HG03378 (cell line): Measurements from ENCODE around the gene SLC8B1.
A peak's percentile ranks its signal among the peaks of the same experiment; 100 is the strongest.
"Not testable (repeated sequence)": the region's sequence is repeated elsewhere in the genome, so short reads cannot be mapped to it uniquely, and the experiment has no call there.

Experiments used
- ATAC-seq: cut with Tn5 transposase; IDR thresholded peaks from one replicate; pipeline ENCODE4 v1.9.1; 2021; ENCODE audit warnings: mild to moderate bottlenecking, moderate library complexity; ENCODE audit not compliant: unreplicated experiment

Gene SLC8B1

DNA sequence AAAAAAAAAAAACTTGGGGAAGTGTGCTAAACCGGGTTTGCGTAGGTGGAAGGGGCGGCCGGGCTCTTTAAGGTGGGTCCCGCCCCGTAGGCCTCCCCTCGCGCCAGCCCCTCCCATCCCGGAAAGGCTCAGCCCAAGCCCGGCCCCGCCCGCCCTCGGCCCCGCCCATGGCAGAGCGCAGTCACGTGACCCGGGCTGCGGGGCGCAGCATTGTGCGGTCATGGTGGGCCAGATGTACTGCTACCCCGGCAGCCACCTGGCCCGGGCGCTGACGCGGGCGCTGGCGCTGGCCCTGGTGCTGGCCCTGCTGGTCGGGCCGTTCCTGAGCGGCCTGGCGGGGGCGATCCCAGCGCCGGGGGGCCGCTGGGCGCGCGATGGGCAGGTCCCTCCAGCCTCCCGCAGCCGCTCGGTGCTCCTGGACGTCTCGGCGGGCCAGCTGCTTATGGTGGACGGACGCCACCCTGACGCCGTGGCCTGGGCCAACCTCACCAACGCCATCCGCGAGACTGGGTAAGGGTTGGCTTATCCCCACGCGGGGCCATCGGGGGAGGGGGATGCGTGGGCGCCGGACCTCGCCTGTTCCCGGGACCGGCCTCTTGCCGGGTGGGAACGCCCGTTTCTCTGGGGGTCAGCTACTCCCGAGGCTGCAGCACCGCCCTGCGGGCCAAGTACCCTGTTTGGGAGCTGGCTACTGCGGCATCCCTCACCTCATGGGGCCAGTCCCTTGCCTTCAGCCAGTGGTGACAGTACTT lies 23.6 kb upstream of the SLC8B1 start, which contains the start of gene PLBD2:
Gene PLBD2 (plus strand): TSS at position 207 of the 752 bp plus-strand sequence. CDS start 14 bp downstream, at position 221.
- peak; percentile 74 for ATAC-seq

DNA sequence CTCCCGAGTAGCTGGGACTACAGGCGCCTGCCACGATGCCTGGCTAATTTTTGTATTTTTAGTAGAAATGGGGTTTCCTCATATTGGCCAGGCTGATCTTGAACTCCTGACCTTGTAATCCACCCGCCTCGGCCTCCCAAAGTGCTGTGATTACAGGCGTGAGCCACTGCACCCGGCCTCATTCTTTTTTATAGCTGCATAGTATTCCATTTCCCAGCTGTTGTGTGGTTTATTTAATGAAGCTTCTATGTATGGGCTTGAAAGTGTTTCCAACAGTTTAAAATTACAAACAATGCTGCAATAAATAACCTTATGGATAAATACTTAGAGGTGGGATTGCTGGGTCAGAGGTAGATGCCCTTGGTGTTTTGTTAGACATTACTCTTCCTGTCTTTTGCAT lies 19.3 kb upstream of the SLC8B1 start:
- ATAC-seq = not testable (repeated sequence)

DNA sequence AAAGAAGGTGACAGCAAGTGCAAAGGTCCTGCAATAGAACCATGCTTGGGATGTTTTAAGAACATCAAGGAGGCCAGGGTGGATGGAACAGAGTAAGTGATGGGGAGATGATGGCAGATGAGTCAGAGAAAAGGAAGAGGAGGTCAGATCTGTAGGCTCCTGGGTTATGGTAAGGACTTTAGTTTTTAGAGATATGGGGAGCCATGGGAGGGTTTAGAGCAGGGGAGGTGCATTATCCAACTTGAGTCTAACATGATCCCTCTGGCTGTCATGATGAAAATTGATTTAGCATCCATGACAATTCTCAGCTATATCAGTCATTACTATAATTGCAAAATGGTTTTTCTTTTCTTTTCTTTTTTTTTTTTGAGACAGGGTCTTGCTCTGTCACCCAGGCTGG lies 16.2 kb upstream of the SLC8B1 start:
- ATAC-seq = no peak

DNA sequence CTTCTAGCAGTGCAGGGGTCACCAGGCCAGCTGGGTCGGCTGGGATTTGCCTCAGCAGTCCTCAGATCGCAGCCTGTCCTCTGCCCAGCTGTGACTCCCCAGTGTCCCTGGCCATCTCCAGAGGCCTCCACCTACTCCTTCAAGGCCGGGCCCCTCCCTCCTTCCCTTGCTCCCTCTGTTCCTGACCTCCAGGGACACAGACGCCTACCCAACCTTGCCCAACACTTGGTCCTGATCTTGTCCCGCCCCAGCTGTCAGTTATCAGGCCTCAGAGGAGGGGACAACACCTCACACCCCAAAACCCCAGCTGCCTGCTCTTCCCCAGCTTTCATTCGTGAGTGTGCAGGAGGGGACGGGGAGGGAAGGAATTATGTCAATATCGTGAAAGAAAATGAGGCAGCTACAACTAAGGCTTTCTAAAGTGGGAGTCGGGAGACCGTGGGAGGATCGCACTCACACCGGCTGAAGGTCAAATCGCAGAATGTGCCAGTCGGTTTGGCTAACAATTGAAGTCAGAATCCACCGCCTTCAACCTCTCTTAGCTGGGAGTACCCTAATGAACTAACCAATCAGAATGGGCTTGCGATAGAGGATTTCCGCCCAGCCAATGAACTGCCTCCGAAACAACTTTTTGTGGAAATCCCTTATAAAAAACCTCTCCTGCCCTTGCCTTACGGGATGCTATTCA lies 14.1 kb upstream of the SLC8B1 start:
- no peak for ATAC-seq

DNA sequence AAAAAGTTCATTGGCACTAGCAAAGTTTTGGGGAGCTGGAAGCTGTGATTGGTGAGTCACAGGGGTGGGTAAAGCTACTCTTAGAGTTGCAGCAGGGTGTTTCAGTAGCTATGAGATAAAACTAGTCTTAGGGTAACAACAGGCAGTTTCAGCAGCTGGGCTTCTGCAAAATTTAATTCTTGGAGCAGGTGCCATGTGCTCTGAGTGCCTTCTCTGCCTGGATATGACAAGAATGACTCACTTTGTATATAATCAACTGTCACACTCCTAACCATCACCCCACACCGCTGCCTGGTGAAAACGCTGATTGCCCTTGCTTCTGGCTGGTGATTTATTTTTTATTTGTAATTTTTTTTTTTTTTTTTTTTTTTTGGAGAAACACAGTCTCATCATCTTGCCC lies 13.0 kb upstream of the SLC8B1 start:
- no peak for ATAC-seq

DNA sequence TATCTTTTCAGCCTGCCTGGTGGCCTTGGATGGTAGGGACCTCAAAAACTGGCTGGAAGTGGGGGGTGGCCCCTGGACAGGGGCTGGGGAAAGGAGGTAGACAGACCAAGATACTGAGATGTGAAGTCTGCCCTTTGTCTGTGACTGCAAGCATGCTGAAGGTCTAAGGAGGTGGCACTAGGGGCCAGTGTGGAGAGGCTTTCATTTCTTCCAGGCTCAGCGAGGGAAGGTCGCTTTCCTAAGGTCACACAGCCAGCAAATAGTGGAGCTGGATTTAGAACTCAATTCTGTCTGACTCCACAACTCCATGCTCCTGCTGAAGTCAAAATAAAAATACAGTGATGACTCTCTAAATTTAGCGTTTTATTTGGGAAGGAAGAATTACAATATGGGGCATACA lies 12.2 kb upstream of the SLC8B1 start:
- ATAC-seq = no peak

DNA sequence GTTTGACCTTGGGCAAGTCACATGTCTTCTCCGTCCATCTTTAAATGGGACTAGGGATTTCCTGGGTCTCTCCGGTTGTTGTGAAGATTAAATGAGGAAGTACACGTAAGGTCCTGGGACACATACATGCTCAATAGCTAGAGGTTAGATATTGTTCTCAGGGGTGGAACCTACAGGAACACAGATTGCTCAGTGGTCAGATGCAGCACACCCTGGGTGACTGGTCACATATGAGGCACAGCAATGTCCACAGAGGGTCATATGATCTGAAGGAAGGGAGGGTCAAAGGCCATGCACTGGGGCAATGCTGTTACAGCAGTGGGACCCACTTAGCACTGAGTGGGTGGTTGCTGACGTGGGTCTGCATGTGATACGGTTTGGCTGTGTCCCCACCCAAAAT lies 11.4 kb upstream of the SLC8B1 start:
- ATAC-seq = no peak

DNA sequence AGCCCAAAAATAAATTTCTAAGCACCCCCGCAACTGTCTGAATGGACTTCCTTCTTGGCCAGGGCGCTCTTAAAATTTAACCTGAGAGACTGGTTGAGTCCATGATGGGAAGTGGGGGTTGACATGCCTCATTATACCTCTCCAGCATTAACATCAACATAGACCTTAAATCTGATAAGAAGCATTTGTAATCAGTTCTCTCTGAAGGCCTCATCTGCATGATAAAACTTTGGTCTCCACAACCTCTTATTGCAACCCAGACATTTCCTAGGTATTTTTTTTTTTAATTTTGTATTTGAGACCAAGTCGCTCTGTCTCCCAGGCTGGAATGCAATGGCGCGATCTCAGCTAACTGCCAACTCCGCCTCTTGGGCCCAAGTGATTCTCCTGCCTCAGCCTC lies 10.4 kb upstream of the SLC8B1 start:
- ATAC-seq = no peak

DNA sequence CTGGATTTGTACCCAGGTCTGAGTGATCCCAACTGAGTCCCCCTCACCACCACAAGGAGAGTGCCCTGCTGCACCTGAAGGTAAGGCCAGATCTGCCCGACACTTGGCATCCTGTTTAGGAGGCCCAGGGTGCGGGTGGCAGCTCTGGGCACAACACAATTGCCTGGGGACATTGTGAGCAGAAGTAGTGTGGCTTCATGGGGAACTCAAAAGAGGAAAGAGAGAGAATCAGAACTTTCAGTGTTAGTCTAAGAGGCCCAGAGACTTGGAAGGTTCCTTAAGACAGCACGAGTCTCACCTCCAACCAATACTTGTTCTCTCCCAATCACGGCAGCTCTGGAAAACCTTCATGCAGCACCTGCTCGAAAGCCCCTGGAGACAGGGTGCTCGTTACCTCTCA lies 6.6 kb upstream of the SLC8B1 start:
- no peak for ATAC-seq

DNA sequence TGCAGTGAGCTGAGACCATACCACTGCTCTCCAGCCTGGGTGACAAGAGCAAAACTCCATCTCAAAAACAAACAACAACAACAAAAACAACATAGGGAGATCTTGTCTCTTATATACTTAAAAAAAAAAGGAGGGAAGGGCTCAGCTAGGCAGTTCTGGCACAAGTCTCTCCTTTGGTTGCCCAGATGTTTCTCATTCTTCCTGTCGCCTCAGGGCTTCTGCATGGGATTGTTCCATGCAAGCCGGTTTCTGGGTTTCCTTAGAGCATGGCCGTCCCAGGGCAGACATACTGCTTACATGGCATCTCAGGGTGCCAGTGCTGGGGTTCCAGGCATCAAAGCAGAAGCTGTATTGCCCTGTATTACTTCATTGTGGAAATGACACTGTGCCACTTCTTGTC lies 5.2 kb upstream of the SLC8B1 start:
- ATAC-seq = no peak

DNA sequence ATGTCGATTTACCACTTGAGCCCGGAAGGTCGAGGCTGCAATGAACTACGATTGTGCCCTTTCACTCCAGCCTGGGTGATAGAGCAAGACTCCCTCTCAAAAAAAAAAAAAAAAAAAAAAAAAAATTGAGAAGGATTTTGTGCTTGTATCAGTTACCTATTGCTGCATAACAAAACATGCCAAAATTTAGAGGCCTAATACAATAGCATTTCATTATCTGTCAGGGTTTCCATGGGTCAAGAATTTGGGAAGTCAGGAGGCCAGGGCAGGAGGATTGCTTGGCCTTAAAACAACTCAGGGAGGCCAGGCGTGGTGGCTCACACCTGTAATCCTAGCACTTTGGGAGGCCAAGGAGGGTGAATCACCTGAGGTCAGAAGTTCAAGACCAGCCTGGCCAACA lies 4.6 kb upstream of the SLC8B1 start:
- no peak for ATAC-seq

DNA sequence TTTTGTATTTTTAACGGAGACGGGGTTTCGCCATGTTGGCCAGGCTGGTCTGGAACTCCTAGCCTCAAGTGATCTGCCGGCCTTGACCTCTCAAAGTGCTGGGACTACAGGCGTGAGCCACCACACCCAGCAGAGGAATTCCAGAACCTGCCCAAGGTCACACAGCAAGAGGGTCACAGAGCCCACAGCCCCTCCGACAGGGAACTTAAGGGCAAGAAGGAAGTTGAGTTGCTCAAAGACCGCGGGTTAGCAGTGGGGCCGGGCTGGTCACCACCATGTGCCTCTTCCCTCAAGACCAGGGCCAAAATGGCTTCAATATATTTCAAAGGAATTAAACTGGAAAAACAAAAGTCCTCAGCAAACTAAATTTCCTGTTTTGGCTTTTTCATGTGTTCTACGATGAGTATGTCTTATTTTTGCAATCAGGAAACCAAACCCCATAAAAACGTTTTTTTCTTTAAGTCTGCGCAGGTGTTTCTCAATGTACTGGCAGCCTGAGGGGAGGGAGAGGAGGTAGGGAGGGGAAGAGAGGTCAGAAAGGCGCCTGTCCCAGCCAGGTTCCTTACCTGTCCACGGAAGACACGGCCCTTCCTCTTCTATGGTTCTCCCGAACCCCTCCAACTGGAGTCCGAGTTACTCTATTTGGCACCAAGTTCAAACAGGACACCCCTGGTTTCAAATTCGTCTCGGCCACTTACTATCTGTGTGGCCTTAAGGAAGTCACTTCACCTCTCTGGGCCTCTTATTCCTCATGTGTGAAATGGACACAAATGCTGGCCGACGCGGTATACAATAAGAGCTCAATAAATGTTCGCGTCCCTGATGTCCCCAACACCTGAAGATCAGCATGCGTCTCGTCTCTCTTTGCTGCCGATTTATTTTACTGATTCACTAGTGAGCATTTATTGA lies 778 bp downstream of the SLC8B1 start:
- peak; percentile 20 for ATAC-seq

DNA sequence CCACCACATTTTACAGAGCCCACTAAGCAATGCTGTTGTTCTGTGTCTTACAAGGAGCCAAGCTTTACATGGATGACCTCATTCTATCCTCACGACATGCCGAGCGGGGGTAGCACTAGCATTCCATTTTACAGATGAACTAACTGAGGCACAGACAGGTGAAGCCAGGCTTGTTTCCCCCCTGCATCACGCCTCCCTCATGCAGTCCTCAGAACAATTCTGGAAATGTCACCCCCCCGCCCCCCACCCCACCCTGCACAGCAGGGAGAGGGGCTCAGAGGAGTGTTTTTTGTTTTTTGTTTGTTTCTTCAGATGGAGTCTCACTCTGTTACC lies 1.5 kb downstream of the SLC8B1 start:
- no peak for ATAC-seq

DNA sequence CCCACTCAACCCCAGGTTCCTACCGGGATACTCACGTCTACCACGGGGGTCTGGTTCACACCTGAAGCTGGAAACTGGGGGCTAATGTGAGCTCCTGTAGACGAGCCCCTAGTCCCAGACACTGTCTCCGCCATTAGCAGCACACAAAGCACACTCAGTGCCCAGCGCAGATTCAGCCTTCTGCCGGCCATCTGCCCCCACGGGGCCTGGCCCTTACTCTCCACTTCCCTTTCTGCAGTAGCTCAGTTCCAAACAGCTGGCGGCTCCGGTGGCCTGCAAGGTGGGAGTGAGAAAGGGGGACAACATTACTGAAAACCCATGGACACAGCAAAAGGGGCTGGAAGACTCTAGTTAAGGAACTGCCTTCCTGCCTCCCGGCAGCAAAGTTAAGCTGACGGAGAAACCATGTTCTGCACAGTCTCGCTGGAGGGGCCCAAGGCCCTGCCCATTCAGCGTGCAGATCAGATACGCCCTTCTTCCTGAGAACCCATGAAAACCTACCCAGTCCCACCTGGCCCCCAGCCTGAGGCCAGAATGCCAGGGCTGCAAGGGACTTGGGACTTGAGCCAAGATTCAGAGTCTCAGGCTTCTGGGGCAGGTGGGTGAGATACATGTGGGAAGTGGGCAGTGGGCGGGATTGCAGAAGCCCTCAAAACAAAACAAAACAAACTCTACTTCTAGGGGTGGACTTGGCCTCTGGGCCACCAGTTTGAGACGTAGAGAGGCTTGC lies 2.1 kb downstream of the SLC8B1 start:
- no peak for ATAC-seq

DNA sequence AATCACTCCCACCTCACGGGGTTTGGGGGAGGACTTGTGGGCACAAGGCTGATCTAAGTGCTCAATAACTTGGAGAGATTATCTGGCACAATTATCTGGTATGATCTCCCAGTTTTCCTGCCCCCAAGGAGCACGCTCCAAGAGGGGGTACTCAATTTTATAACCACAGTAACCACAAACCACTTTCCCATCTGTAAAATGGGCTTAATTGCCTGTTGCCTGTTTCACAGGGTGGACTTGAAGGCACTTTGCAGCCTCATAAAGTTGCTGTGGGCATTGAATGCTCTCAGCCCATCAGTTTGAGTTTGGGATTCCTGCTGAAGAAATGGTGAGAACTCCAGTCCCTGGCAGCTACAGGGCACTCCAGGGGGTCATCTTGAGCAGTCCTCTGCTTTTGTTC lies 4.4 kb downstream of the SLC8B1 start:
- no peak for ATAC-seq

DNA sequence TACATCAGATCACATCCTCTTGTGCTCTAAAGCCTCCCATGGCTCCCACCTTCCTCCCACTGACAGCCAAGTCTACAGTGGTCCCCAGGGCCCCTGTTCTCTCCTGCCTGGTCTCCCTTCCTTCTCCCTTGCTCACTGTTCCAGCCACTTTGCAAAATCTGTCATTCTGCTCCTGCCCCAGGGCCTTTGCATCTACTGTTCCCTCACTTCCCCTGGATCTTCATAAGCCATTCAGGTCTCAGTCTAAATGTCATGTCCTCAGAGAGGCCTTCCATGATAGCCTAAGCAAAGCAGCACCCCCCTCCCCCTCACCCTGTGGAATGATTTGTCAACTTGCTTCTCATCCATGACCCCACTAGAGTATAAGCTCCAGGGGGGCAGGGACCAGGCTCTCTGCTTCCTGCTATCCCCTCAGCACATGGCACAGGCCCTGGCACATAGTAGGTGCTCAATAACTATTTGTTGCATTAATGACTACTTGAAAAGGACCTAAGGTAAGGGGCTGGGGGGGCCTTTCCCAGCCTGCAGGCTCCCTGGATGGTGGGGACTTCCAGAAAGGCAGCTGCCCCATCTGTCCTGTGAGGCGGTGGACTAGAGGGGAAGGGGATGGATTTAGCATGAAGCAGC lies 5.0 kb downstream of the SLC8B1 start:
- no peak for ATAC-seq

DNA sequence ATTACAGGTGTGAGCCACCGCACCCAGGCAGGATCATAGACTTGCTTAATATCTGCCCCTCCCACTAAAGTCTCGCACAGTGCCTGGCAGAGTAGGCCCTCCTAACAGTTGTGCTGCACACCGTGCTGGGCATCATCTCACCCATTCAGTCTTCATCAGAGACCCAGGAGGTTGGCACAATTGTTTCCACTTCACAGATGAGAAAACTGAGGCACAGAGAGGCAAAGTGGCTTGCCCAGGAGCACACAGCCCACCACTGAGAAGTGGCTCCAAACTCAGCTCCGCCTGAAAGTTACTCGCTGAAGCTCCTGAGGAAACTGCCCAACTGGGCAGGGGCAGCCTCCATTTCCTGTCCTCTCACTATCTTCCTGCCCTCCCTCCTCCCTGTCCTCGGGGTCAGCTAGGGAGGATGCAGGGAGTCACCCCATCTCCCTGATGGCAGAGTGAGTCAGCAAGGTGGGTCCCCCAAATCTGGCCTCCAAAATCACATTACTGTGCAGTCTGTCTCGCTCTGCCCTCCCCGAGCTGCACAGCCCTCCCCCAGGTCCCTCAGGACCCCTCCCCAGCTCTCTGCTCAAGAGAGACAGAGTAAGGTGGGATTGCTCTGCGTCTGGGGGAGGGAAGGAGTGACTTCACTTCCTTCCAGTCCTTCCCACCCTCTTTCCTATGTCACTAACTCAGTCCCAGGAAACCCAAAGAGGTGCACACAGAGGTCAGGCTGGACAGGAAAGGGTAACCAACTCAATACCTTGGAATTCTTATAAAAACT lies 5.7 kb downstream of the SLC8B1 start:
- no peak for ATAC-seq

DNA sequence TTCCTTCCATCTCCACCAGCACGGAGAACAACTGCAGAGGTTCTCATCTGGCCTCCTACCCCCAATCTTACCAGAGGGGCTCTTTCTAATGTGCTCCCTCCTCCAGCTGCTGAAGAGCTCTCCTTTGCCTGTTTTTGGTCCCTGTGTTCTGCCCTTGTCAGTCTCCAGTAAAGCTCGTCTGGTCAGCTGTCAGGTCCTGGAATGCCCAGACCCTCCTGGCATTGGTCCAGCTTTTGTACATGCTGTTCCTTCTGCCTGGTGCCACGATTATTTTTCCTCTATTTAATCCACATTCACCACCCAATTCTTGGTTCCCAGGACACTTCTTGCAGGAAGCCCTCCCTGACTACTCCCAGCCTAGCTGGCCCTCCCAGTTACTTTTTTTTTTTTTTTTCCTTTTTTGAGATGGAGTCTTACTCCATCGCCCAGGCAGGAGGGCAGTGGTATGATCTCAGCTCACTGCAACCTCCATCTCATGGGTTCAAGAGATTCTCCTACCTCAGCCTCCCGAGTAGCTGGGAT lies 6.5 kb downstream of the SLC8B1 start:
- no peak for ATAC-seq

DNA sequence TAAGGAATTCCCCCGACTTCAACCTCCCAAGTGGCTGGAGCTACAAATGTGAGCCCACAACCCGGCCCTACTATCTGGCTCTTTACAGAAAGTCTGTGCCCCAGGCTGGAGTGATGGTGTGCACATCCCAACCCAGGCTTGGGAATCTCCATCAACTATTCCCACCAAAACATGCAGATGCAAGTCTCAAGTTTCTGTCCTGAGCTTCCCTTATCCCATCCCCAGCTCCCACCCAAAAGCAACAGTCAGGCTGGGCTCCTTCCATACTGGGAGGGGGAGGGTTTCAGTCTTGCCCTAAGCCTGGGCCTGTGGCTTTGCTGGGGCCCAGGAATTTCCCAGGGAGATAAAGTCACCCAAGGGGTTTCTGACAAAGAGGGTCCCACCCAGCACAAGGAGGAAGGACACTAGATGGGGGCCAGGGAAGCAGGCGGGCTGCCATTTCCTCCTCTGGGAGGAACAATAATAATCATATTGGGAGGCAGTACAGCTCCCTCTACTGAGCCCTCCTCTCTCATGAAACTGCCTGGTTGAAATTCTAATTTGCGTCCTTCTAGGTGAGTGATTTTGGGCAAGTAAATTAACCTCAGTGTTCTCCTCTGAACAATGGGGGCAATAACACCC lies 8.0 kb downstream of the SLC8B1 start:
- ATAC-seq = no peak
